Measurements from ENCODE around the gene MAPK7.
A peak's percentile ranks its signal among the peaks of the same experiment; 100 is the strongest.

Gene MAPK7

DNA sequence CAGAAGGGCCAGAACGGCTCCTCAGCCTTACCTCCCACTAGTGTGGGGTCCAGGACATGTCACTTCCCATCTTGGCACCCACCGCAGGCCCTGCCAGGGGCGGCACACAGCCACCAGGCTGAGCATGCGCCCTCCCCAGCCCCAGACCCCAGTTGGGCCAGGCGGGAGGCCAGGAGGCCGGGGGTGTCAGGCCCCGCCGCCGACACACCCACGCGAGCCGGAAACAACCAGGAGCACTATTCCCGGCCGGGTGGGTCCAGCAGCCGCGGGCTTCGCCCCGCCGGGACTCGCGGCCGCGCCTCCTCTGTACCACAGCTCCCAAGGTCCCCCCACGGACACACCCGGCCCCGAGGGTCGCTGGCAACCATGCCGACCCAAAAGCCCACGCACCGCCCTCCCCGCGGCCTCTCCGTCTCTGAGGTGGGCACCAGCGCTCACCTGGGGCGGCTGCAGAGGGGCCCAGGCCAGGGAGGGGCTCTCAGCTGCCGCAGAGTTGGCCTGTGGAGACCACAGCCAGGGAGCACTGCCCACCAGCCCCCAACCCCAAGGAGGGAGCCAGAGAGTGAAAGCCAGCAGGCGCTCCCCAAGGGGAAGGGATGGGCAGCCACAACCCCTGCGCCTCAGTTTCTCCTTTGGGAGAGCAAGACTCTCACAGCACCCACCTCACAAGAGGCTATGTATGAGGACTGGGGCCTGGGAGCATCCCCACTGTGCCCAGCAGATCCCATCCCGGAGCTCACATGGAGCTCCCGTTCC, 33.8 kb upstream of the MAPK7 start:
- Histone ChIP-seq H3K4me3 (ENCODE audit: low read depth, low read length) (no peak overlapping the region), H3K27ac (no peak overlapping the region), H3K27me3 (ENCODE audit: insufficient read depth, low read depth, severe bottlenecking) (no peaks in the 10 kb centered on the region), H3K9me3 (ENCODE audit: severe bottlenecking) (no peaks in the 10 kb centered on the region), H3K36me3 (peaks cover 2% of the 10 kb centered on the region; the same call in 1 of the 2 replicates)
- TF ChIP-seq, protein P1, sequence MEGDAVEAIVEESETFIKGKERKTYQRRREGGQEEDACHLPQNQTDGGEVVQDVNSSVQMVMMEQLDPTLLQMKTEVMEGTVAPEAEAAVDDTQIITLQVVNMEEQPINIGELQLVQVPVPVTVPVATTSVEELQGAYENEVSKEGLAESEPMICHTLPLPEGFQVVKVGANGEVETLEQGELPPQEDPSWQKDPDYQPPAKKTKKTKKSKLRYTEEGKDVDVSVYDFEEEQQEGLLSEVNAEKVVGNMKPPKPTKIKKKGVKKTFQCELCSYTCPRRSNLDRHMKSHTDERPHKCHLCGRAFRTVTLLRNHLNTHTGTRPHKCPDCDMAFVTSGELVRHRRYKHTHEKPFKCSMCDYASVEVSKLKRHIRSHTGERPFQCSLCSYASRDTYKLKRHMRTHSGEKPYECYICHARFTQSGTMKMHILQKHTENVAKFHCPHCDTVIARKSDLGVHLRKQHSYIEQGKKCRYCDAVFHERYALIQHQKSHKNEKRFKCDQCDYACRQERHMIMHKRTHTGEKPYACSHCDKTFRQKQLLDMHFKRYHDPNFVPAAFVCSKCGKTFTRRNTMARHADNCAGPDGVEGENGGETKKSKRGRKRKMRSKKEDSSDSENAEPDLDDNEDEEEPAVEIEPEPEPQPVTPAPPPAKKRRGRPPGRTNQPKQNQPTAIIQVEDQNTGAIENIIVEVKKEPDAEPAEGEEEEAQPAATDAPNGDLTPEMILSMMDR (IDR thresholded peaks at IDR 0.05; ENCODE audit: low read depth, low read length): no peak
- no peak for DNase-seq

DNA sequence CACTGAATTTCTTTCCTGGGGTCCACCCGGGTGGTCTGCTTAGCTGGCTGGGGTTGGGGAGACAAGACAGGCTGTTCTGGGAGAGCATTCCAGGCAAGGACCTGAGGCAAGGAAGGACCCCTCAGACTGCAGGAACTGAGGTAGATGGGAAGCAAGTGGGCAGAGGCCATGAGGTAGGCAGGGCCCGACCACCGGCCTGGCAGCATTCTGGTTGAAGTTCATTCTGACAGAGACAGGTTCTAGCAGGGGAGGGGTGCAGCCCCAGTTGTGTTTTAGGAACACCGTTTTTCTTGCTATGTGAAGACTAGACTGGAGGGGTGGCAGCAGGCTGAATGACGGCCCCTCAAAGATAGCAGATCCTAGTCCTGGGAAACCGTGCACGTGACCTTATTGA, 33.2 kb upstream of the MAPK7 start:
- no peak for DNase-seq
- Histone ChIP-seq H3K27ac (no peak overlapping the region), H3K27me3 (ENCODE audit: insufficient read depth, low read depth, severe bottlenecking) (no peaks in the 10 kb centered on the region), H3K4me3 (ENCODE audit: low read depth, low read length) (no peak overlapping the region), H3K36me3 (peaks cover 2% of the 10 kb centered on the region; the same call in 1 of the 2 replicates), H3K9me3 (ENCODE audit: severe bottlenecking) (no peaks in the 10 kb centered on the region)
- TF ChIP-seq, protein P1 (IDR thresholded peaks at IDR 0.05; ENCODE audit: low read depth, low read length): no peak

DNA sequence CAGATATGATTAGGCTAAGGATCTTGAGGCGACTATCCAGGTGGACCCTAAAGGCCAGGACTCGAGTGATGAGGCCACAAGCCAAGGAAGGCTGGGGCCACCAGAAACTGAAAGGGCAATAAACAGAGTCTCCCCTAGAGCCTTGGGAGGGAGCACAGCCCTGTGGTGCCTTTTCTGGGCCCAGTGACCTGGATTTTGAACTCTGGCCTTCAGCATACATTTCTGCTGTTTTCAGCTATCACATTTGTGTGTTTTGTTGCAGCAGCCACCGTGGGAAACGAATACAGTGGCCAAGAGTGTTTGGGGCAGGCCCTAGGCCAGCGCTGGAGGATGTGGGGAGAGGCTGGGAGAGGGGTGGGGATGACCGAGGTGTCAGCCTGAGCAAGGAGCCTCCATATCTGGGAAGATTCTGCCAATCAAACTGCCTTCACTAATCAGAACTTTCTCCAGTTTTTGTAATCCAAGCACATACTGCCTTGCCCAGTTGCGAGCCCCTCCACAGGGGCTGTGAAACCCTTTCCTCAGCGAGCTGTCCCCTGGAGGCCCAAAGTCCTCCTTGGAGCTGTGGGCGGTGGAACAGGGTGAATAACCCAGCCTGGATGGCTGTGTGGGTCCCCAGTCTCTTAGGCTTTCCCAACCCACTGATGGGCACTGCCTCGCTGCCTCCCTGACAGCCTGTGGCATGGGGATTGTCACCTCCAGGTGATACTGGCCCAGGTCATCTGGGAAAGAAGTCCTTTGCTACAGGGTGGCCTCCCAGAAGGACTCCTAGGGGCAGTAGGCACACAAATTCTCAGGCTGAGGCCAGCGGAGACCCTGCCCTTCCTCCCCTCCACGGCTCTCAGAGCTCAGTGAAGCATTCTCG, 32.6 kb upstream of the MAPK7 start:
- TF ChIP-seq, protein P1 (IDR thresholded peaks at IDR 0.05; ENCODE audit: low read depth, low read length): no peak
- H3K27ac ChIP-seq: peak overlapping the region; percentile 79
- H3K9me3 ChIP-seq (ENCODE audit: severe bottlenecking): no peaks in the 10 kb centered on the region

DNA sequence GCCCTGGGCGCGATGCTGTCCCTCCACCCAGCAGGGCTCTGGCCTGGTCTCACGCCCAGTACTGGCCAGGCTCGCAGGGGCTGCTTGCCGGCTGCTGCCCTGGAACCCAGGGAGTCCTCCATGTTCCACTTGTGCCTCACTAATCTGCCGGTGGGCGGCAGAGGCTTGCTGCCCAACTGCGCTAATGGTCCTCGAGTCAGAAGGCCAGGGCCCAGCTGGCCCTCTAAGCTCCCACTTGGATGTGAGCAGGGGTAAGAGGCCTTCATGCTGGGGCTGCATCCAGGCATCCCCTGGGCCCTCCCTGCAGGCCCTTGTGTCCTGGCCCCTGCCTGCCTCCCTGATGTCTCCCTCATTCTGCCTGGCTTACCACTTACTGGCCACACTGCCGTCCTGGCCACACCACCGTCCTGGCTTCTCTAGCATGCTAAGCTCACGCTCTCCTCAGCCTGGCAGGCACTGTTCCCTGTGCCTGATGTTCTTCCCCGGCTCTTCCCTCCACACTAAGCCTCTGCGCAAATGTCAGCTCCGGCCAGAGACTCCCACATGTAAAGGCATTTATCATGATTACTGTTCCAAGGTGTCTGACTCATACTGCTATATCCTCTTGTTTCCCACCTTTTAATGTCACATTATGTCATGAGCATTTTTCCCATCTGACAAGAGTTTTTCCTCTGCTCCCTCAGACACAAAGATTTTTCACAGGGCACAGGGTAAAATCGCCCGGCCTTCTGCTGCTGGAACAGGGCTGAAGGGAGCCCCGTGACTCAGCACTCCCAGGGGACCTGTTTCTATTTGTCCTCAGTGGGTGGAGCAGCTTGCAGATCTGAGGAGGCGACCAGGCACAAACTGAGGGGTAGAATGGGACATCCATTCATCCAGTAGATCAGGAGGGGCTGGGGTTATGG, 31.7 kb upstream of the MAPK7 start:
- TF ChIP-seq, protein P1 (IDR thresholded peaks at IDR 0.05; ENCODE audit: low read depth, low read length): no peak
- peak; percentile 78 for DNase-seq
- H3K4me3 ChIP-seq (ENCODE audit: low read depth, low read length): no peak overlapping the region
- H3K27ac ChIP-seq: peak overlapping the region; percentile 79
- H3K27me3 ChIP-seq (ENCODE audit: insufficient read depth, low read depth, severe bottlenecking): no peaks in the 10 kb centered on the region
- H3K9me3 ChIP-seq (ENCODE audit: severe bottlenecking): no peaks in the 10 kb centered on the region
- H3K36me3 ChIP-seq: peaks cover 2% of the 10 kb centered on the region; the same call in 1 of the 2 replicates

More for the DNA sequence above, 32.6 kb upstream of the MAPK7 start:
- Histone ChIP-seq H3K36me3 (peaks cover 2% of the 10 kb centered on the region; the same call in 1 of the 2 replicates), H3K4me3 (ENCODE audit: low read depth, low read length) (no peak overlapping the region), H3K27me3 (ENCODE audit: insufficient read depth, low read depth, severe bottlenecking) (no peaks in the 10 kb centered on the region)
- DNase-seq: no peak

DNA sequence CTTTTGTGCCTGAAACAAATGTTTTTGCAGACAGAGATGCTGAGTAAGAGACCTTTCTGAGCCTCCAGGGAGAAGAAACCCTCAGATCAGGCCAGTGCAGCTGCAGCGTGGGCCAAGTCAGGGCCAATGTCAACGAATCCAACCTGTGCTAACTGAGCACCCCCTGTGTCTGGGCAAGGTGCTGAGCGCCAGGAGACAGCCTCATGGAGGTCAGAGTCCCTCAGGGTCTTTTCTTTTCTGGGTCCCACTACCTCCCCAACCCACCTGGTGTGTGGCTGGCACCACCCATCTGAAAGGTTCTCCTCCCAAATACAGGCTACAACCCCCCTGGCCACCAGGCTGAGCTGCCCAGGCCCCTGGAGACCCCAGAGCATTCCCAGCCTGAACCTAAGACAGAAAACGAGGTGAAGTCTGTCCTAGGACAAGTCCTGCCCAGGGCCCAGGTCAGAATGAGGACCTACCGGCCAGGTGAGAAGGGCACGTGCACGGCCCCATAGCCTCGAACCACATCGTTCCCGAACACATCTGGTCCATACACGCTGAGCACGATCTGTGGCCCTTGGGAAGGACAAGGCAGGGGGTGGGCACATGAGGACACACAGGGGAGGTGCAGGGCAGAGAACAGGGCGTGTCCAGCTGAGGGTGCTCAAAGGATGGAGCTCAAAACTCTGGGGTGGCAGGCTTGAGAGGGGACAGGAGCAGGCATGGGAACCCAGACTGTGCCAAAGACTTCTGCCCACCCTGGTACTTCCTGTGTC, 30.8 kb upstream of the MAPK7 start:
- H3K4me3 ChIP-seq (ENCODE audit: low read depth, low read length): no peak overlapping the region
- no peaks in the 10 kb centered on the region for H3K9me3 ChIP-seq (ENCODE audit: severe bottlenecking)
- H3K27me3 ChIP-seq (ENCODE audit: insufficient read depth, low read depth, severe bottlenecking): no peaks in the 10 kb centered on the region
- TF ChIP-seq, protein P1 (IDR thresholded peaks at IDR 0.05; ENCODE audit: low read depth, low read length): no peak
- H3K36me3 ChIP-seq: peaks cover 2% of the 10 kb centered on the region; the same call in 1 of the 2 replicates
- peak overlapping the region; percentile 79 for H3K27ac ChIP-seq
- no peak for DNase-seq
